SK-N-MC (cell line): ENCODE data around the gene AIMP1.

ENCODE experiments used
- EZH2 ChIP-seq: fragments of 200-600 bp; sonication (generic); IDR thresholded peaks from one replicate; pipeline ENCODE4 v1.6.1; 2017; ENCODE audit warnings: antibody characterized with exemption
- POLR2AphosphoS5 ChIP-seq: IDR thresholded peaks from 2 replicates; pipeline ENCODE4 v1.6.1; 2012; ENCODE audit warnings: mild to moderate bottlenecking, low read depth, low read length, borderline replicate concordance

GRCh38 chr4:106325800-106326199 lies 9.4 kb downstream of the AIMP1 start:
- TF ChIP-seq POLR2AphosphoS5 (no peak), EZH2 (no peak)
